SK-N-SH (cell line): Measurements from ENCODE around the gene AZIN2. TPM values are rescaled to one million over a fixed set of nuclear protein-coding genes. Genes with fewer than 3 reads are reported as not detected.

Experiments used
- CTCF ChIA-PET: fragments of 300-600, 350-600 bp; formaldehyde crosslinking; extraction: SDS; loops from one replicate; lab custom pipeline; 2021; lab: Yijun Ruan, JAX
- POLR2A ChIA-PET: fragments of 350-600 bp; sonication (Branson Sonifier 250); formaldehyde crosslinking; extraction: SDS; loops from one replicate; lab custom pipeline; 2020; ENCODE audit warnings: antibody characterized with exemption, inconsistent platforms; lab: Yijun Ruan, JAX
- DNase-seq: peaks from one replicate; pipeline ENCODE4 v3.0.0; 2012
- H2AFZ ChIP-seq: fragments of 200-600 bp; sonication (generic); 2 replicates; pipeline ENCODE4 v1.8.1; 2016; ENCODE audit warnings: antibody characterized with exemption, mild to moderate bottlenecking, low read depth
- H3F3A ChIP-seq: fragments of 200-600 bp; sonication (generic); replicated peaks from 2 replicates; pipeline ENCODE3; 2016; ENCODE audit warnings: antibody characterized with exemption, mild to moderate bottlenecking; ENCODE audit not compliant: insufficient read depth
- H3K27ac ChIP-seq, 2 experiments: fragments of 200-500 bp in 1 of 2; fragments of 200-600 bp in 1 of 2; sonication (Bioruptor generic) in 1 of 2; sonication (generic), shearing (Covaris generic) in 1 of 2; 2 replicates each; pipeline versions ENCODE4 v1.5.1 to v1.6.1; 2014 to 2016; ENCODE audit warnings: low read depth in 2 of 2, inconsistent platforms in 1 of 2, low read length in 1 of 2, mild to moderate bottlenecking in 1 of 2, mixed read lengths in 1 of 2
- H3K27me3 ChIP-seq: fragments of 200-600 bp; sonication (generic), shearing (Covaris generic); 2 replicates; pipeline ENCODE4 v1.6.1; 2016; ENCODE audit warnings: mixed run types; ENCODE audit not compliant: insufficient read depth
- H3K36me3 ChIP-seq, 2 experiments: fragments of 200-500 bp in 1 of 2; fragments of 200-600 bp in 1 of 2; sonication (Bioruptor generic) in 1 of 2; sonication (generic) in 1 of 2; replicated peaks in 1 of 2; 2 replicates each; pipeline versions ENCODE3 to v1.5.1; 2014 to 2016; ENCODE audit warnings: low read length in 1 of 2, mild to moderate bottlenecking in 1 of 2; ENCODE audit not compliant: insufficient read depth in 2 of 2, control insufficient read depth in 1 of 2
- H3K4me1 ChIP-seq, 2 experiments: fragments of 200-500 bp in 1 of 2; fragments of 200-600 bp in 1 of 2; sonication (Bioruptor generic) in 1 of 2; sonication (generic), shearing (Covaris generic) in 1 of 2; 2 replicates each; pipeline versions ENCODE4 v1.5.1 to v1.6.1; 2014 to 2016; ENCODE audit warnings: low read depth in 1 of 2, low read length in 1 of 2, mixed run types in 1 of 2; ENCODE audit not compliant: insufficient read depth in 2 of 2, control insufficient read depth in 1 of 2
- H3K4me2 ChIP-seq: fragments of 200-600 bp; sonication (generic), shearing (Covaris generic); 2 replicates; pipeline ENCODE4 v1.6.1; 2017; ENCODE audit warnings: mixed run types
- H3K4me3 ChIP-seq, 2 experiments: fragments of 200-500 bp in 1 of 2; fragments of 200-600 bp in 1 of 2; sonication (Bioruptor generic) in 1 of 2; sonication (generic), shearing (Covaris generic) in 1 of 2; 2 replicates each; pipeline versions ENCODE4 v1.5.1 to v1.8.1; 2014 to 2016; ENCODE audit warnings: low read depth in 2 of 2, inconsistent platforms in 1 of 2, low read length in 1 of 2, mild to moderate bottlenecking in 1 of 2, mixed read lengths in 1 of 2, moderate library complexity in 1 of 2
- H3K79me2 ChIP-seq: fragments of 200-600 bp; sonication (generic); 2 replicates; pipeline ENCODE4 v1.8.1; 2017; ENCODE audit warnings: mild to moderate bottlenecking; ENCODE audit not compliant: insufficient read depth
- H3K9ac ChIP-seq: fragments of 200-600 bp; sonication (generic); 2 replicates; pipeline ENCODE4 v1.6.1; 2017; ENCODE audit warnings: mixed run types
- H3K9me2 ChIP-seq: fragments of 200-600 bp; sonication (generic); 2 replicates; pipeline ENCODE4 v1.6.1; 2017; ENCODE audit warnings: mixed run types
- H3K9me3 ChIP-seq: fragments of 200-600 bp; sonication (generic); 2 replicates; pipeline ENCODE4 v1.6.1; 2017; ENCODE audit warnings: mixed run types, mild to moderate bottlenecking, moderate library complexity
- H4K20me1 ChIP-seq: fragments of 200-600 bp; sonication (generic); 2 replicates; pipeline ENCODE4 v1.6.1; 2017; ENCODE audit warnings: mild to moderate bottlenecking, mixed run types; ENCODE audit not compliant: insufficient read depth
- EZH2phosphoT487 ChIP-seq: fragments of 200-600 bp; sonication (generic); IDR thresholded peaks from 2 replicates; pipeline ENCODE4 v1.6.1; 2017; ENCODE audit warnings: low read depth, mixed run types, mild to moderate bottlenecking, antibody characterized with exemption, moderate library complexity, borderline replicate concordance
- GABPA ChIP-seq: IDR thresholded peaks from 2 replicates; pipeline ENCODE4 v1.4.0; 2012; ENCODE audit warnings: low read depth, mild to moderate bottlenecking
- JUND ChIP-seq: IDR thresholded peaks from 2 replicates; pipeline ENCODE4 v1.4.0; 2012
- MEF2A ChIP-seq: IDR thresholded peaks from 2 replicates; pipeline ENCODE4 v1.4.0; 2012; ENCODE audit warnings: low read depth, borderline replicate concordance
- NFIC ChIP-seq: IDR thresholded peaks from 2 replicates; pipeline ENCODE4 v1.4.0; 2012; ENCODE audit warnings: borderline replicate concordance
- NRF1 ChIP-seq: IDR thresholded peaks from 2 replicates; pipeline ENCODE4 v1.6.1; 2012; ENCODE audit warnings: low read depth, mild to moderate bottlenecking, low read length
- POLR2AphosphoS5 ChIP-seq: IDR thresholded peaks from 2 replicates; pipeline ENCODE4 v1.6.1; 2012; ENCODE audit warnings: low read depth, low read length
- RAD21 ChIP-seq: IDR thresholded peaks from 2 replicates; pipeline ENCODE4 v1.6.1; 2012; ENCODE audit warnings: mild to moderate bottlenecking, low read length
- RXRA ChIP-seq: IDR thresholded peaks from 2 replicates; pipeline ENCODE4 v1.4.0; 2012; ENCODE audit warnings: low read depth, mild to moderate bottlenecking, borderline replicate concordance
- SIN3A ChIP-seq: IDR thresholded peaks from 2 replicates; pipeline ENCODE4 v1.6.1; 2012; ENCODE audit warnings: low read depth, mild to moderate bottlenecking, low read length, moderate library complexity, borderline replicate concordance
- TAF1 ChIP-seq: IDR thresholded peaks from 2 replicates; pipeline ENCODE4 v1.6.1; 2012; ENCODE audit warnings: low read depth, mild to moderate bottlenecking, low read length, moderate library complexity, borderline replicate concordance
- TEAD4 ChIP-seq: IDR thresholded peaks from 2 replicates; pipeline ENCODE4 v1.4.0; 2012; ENCODE audit warnings: mild to moderate bottlenecking, borderline replicate concordance; ENCODE audit not compliant: insufficient read depth
- WGBS: methylation state at CpG from one replicate; pipeline ENCODE4 v1.1.6; 2017; ENCODE audit warnings: low lambda C conversion rate; 5-methylcytosine and 5-hydroxymethylcytosine counted together
- polyA plus RNA-seq, 3 experiments: library from polyadenylated mRNA; depleted of rRNA; stranded (reverse); fragments of >200 nt; gene quantifications; 2 replicates each; pipeline ENCODE4 v1.2.3, GENCODE V29; 2012
- TF ChIP-seq, protein P1 (sequence below): IDR thresholded peaks from 2 replicates; pipeline ENCODE4 v1.4.0; 2012; ENCODE audit warnings: low read depth
- TF ChIP-seq, protein P2 (sequence below): fragments of 150-350 bp; IDR thresholded peaks from 2 replicates; pipeline ENCODE4 v1.6.1; 2017; ENCODE audit warnings: antibody characterized with exemption, low read length, low read depth, borderline replicate concordance
- TF ChIP-seq, protein P3 (sequence below): fragments of 150-350 bp; IDR thresholded peaks from 2 replicates; pipeline ENCODE4 v1.6.1; 2016; ENCODE audit warnings: mild to moderate bottlenecking, low read depth, low read length
- TF ChIP-seq, protein P4 (sequence below): IDR thresholded peaks from 2 replicates; pipeline ENCODE4 v1.4.0; 2012; ENCODE audit warnings: low read depth, borderline replicate concordance
- TF ChIP-seq, protein P5 (sequence below): IDR thresholded peaks from 2 replicates; pipeline ENCODE4; 2012
- TF ChIP-seq, protein P6 (sequence below): IDR thresholded peaks from 2 replicates; pipeline ENCODE4 v1.4.0; 2012; ENCODE audit warnings: low read depth, borderline replicate concordance

The AZIN2 gene
- polyA plus RNA-seq, 1 of the 3 experiments (the other 2 are of a cell fraction): 17.8 TPM

DNA sequence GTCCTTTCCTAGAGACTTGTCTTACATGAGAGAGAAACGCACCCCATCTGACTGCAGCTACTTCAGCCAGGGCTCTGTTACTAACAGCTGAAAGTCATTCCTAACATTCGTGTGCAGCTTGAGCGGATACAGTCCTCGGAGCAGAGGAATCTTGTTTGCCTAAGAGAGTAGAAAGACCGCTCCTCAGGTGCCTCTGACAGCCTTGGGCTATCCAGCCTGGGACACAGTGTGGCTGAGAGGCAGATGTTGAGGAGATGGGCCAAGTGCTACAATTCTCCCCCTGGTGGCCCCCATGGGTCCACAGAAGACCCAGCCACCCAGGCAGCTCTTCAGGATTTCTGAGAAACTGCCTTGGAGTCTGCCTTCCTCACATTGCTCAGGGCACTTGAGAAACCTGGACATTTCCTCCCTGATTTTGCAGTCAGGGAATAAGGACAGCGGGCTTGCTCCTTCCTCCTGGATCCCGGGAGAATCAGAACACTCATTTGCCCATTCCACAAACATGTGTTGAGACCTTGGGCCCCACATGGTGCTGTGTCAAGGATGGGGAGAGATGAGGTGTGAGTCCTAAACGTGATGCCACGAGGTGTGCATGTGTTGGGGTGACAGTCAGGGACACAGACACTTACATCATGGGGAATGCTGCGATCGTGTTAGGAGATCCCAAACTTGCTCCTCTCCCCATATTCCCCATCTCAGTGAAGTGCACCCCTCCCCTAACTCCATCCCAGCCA is 87.8 kb downstream of the AZIN2 start:
- 87% methylated on average over 8 of the region's 11 CpGs for WGBS
- H2AFZ ChIP-seq: no peak overlapping the region
- no peaks in the 10 kb centered on the region for H3F3A ChIP-seq
- no peaks in the 10 kb centered on the region for H3K36me3 ChIP-seq
- H3K79me2 ChIP-seq: no peaks in the 10 kb centered on the region
- ChIA-PET CTCF (interaction anchor here (0.6 to 1.0 kb wide), 6 partner anchors 8 to 42 kb away, joined by 3 read pairs; no protein-coding TSS in a partner anchor), POLR2A (no interaction called here)
- peaks cover 3 to 22% of the 10 kb centered on the region in 2 experiments; a peak in 2 of 4 replicates for H3K4me1 ChIP-seq
- H3K9ac ChIP-seq: no peak overlapping the region
- no peak overlapping the region for H3K27ac ChIP-seq
- no peaks in the 10 kb centered on the region for H4K20me1 ChIP-seq
- H3K4me2 ChIP-seq: no peak overlapping the region
- no peak overlapping the region for H3K4me3 ChIP-seq
- no peaks in the 10 kb centered on the region for H3K27me3 ChIP-seq
- H3K9me3 ChIP-seq: no peaks in the 10 kb centered on the region
- TF ChIP-seq JUND: no peak
- TF ChIP-seq, all 33 proteins: peak for 0
- DNase-seq: no peak
- no peaks in the 10 kb centered on the region for H3K9me2 ChIP-seq

DNA sequence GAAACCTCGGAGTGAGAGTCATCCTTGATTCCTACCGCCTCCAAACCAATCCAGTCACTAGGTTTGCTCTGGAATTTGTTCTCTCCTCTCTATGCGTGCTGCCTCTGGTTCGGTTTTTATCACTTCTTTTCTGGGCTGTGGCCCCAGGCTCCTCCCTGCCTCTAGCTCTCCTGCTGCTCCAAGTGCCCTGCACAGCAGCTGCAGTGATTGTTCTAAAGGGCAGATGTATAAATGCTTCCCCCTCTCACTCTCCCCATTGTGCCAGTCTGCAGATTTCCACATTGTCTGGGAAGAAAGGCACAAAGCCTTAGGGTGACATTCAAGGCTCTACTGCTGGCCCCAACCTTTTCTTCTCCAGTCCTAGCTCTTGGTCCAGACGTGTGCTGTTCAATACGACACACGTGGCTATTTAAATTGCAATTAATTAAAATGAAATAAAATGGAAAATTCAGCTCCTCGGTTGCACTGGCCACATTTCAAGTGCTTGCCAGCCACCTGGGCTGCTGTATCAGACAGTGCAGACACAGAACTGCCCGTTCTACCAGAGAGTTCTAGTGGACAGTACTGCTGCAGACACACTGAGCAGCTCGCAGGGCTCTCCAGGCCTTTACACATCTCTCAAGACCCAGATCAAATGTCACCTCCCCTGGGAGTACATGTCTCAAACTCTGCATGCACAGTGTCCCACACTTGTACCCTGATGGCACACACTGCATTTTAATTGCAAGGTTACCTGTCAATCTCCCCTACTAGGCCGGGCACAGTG is 88.5 kb downstream of the AZIN2 start:
- Histone ChIP-seq H2AFZ (no peak overlapping the region), H3K27ac (no peak overlapping the region; a peak in 1 of 4 replicates), H3K4me2 (no peak overlapping the region), H3K79me2 (no peaks in the 10 kb centered on the region), H3F3A (no peaks in the 10 kb centered on the region), H3K9me3 (no peaks in the 10 kb centered on the region), H3K9ac (no peak overlapping the region), H4K20me1 (no peaks in the 10 kb centered on the region), H3K27me3 (no peaks in the 10 kb centered on the region), H3K4me3 (no peak overlapping the region), H3K36me3 (no peaks in the 10 kb centered on the region), H3K4me1 (peaks cover 0 to 22% of the 10 kb centered on the region in 2 experiments; a peak in 1 of 4 replicates), H3K9me2 (no peaks in the 10 kb centered on the region)
- no peak for DNase-seq
- 83% methylated on average over 11 of the region's 11 CpGs for WGBS
- ChIA-PET CTCF (interaction anchor here (0.6 to 1.0 kb wide), 2 partner anchors 9 to 42 kb away, joined by 3 read pairs; no protein-coding TSS in a partner anchor), POLR2A (no interaction called here)
- no peak for TF ChIP-seq MEF2A
- TF ChIP-seq, protein P1, sequence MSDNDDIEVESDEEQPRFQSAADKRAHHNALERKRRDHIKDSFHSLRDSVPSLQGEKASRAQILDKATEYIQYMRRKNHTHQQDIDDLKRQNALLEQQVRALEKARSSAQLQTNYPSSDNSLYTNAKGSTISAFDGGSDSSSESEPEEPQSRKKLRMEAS: no peak
- TF ChIP-seq POLR2AphosphoS5: no peak
- no peak for TF ChIP-seq NFIC
- TF ChIP-seq RXRA: no peak
- TF ChIP-seq SIN3A: no peak
- TF ChIP-seq TEAD4: no peak
- TF ChIP-seq RAD21: no peak
- no peak for TF ChIP-seq TAF1
- TF ChIP-seq, protein P2, sequence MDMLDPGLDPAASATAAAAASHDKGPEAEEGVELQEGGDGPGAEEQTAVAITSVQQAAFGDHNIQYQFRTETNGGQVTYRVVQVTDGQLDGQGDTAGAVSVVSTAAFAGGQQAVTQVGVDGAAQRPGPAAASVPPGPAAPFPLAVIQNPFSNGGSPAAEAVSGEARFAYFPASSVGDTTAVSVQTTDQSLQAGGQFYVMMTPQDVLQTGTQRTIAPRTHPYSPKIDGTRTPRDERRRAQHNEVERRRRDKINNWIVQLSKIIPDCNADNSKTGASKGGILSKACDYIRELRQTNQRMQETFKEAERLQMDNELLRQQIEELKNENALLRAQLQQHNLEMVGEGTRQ: no peak
- TF ChIP-seq, protein P3, sequence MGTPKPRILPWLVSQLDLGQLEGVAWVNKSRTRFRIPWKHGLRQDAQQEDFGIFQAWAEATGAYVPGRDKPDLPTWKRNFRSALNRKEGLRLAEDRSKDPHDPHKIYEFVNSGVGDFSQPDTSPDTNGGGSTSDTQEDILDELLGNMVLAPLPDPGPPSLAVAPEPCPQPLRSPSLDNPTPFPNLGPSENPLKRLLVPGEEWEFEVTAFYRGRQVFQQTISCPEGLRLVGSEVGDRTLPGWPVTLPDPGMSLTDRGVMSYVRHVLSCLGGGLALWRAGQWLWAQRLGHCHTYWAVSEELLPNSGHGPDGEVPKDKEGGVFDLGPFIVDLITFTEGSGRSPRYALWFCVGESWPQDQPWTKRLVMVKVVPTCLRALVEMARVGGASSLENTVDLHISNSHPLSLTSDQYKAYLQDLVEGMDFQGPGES: no peak
- TF ChIP-seq NRF1: no peak
- TF ChIP-seq, protein P4, sequence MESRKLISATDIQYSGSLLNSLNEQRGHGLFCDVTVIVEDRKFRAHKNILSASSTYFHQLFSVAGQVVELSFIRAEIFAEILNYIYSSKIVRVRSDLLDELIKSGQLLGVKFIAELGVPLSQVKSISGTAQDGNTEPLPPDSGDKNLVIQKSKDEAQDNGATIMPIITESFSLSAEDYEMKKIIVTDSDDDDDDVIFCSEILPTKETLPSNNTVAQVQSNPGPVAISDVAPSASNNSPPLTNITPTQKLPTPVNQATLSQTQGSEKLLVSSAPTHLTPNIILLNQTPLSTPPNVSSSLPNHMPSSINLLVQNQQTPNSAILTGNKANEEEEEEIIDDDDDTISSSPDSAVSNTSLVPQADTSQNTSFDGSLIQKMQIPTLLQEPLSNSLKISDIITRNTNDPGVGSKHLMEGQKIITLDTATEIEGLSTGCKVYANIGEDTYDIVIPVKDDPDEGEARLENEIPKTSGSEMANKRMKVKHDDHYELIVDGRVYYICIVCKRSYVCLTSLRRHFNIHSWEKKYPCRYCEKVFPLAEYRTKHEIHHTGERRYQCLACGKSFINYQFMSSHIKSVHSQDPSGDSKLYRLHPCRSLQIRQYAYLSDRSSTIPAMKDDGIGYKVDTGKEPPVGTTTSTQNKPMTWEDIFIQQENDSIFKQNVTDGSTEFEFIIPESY: no peak
- TF ChIP-seq, protein P5, sequence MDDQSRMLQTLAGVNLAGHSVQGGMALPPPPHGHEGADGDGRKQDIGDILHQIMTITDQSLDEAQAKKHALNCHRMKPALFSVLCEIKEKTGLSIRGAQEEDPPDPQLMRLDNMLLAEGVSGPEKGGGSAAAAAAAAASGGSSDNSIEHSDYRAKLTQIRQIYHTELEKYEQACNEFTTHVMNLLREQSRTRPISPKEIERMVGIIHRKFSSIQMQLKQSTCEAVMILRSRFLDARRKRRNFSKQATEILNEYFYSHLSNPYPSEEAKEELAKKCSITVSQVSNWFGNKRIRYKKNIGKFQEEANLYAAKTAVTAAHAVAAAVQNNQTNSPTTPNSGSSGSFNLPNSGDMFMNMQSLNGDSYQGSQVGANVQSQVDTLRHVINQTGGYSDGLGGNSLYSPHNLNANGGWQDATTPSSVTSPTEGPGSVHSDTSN: no peak
- no peak for TF ChIP-seq EZH2phosphoT487
- TF ChIP-seq, protein P6, sequence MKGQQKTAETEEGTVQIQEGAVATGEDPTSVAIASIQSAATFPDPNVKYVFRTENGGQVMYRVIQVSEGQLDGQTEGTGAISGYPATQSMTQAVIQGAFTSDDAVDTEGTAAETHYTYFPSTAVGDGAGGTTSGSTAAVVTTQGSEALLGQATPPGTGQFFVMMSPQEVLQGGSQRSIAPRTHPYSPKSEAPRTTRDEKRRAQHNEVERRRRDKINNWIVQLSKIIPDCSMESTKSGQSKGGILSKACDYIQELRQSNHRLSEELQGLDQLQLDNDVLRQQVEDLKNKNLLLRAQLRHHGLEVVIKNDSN: no peak
- no peak for TF ChIP-seq GABPA
